Tibial nerve (tissue), 4 donors: ENCODE results near the gene YBX2. TPM values are rescaled to one million over a fixed set of nuclear protein-coding genes. Genes with fewer than 3 reads are reported as not detected.

Experiments
- DNase-seq, 2 donors: peaks; one replicate each; pipeline ENCODE4 v3.0.0-alpha.2; 2019; ENCODE audit warnings: low spot score in 2 of 2
- H3K27ac ChIP-seq, 4 donors: fragments of 200-600 bp; sonication (generic) in 3 of 4; one replicate each; pipeline ENCODE4 v1.5.1; 2017 to 2019; ENCODE audit warnings: mild to moderate bottlenecking in 1 of 4
- H3K27me3 ChIP-seq, 2 donors: fragments of 200-600 bp; sonication (generic) in 1 of 2; one replicate each; pipeline versions ENCODE4 v1.5.1 to v1.6.0; 2017 to 2019
- H3K36me3 ChIP-seq, 3 donors: fragments of 200-600 bp; sonication (generic); one replicate each; pipeline ENCODE4 v1.5.1; 2018 to 2019
- H3K4me1 ChIP-seq, 4 donors: fragments of 200-600 bp; sonication (generic) in 3 of 4; one replicate each; pipeline ENCODE4 v1.5.1; 2017 to 2019
- H3K4me3 ChIP-seq, 4 donors: fragments of 200-600 bp; sonication (generic) in 3 of 4; one replicate each; pipeline ENCODE4 v1.5.1; 2017 to 2019; ENCODE audit warnings: mild to moderate bottlenecking in 1 of 4, moderate library complexity in 1 of 4
- H3K9me3 ChIP-seq, 4 donors: fragments of 200-600 bp; sonication (generic) in 3 of 4; one replicate each; pipeline ENCODE4 v1.5.1; 2017 to 2019
- CTCF ChIP-seq, 5 experiments: fragments of 200-600 bp in 3 of 5; fragments of 450-650 bp in 2 of 5; sonication (generic) in 3 of 5; IDR thresholded peaks; one replicate each; pipeline ENCODE4 v1.5.1; 2016 to 2019; ENCODE audit warnings: antibody characterized with exemption in 5 of 5, mild to moderate bottlenecking in 3 of 5, moderate library complexity in 2 of 5
- EP300 ChIP-seq, 2 donors: sonication (generic); formaldehyde crosslinking; IDR thresholded peaks; one replicate each; pipeline ENCODE4 v1.6.1; 2017; ENCODE audit warnings: antibody characterized with exemption in 2 of 2, mild to moderate bottlenecking in 1 of 2
- POLR2A ChIP-seq, 2 donors: fragments of 450-650 bp; IDR thresholded peaks; one replicate each; pipeline ENCODE4 v1.6.1; 2017; ENCODE audit warnings: antibody characterized with exemption in 2 of 2, mild to moderate bottlenecking in 2 of 2, moderate library complexity in 2 of 2
- WGBS, 2 donors: methylation state at CpG; one replicate each; pipeline ENCODE4 v1.1.5; 2018; 5-methylcytosine and 5-hydroxymethylcytosine counted together
- total RNA-seq, 4 donors: library from RNA; depleted of rRNA; stranded (reverse); fragments of >200 nt; gene quantifications; one replicate each; pipeline ENCODE4 v1.1.0, GENCODE V29; 2016

Gene YBX2
- total RNA-seq, 4 donors from 2014 or later = under 0.01 to 2.1 (median 0.52) TPM

GRCh38 chr17:7313890-7314718 is 19.7 kb upstream of the YBX2 start:
- no peaks in the 10 kb centered on the region for H3K9me3 ChIP-seq
- peak overlapping the region in 3 of 4 donors; percentile 90 to 96 (median 96) for H3K27ac ChIP-seq
- H3K36me3 ChIP-seq = peaks cover 7 to 81% (median 36%) of the 10 kb centered on the region in 3 donors
- 43 to 50% methylated on average over 9 of the region's 9 CpGs for WGBS, 2 donors
- no peak for TF ChIP-seq CTCF (IDR thresholded peaks at IDR 0.05)
- TF ChIP-seq EP300 (IDR thresholded peaks at IDR 0.05) = no peak
- TF ChIP-seq POLR2A (IDR thresholded peaks at IDR 0.05) = no peak
- DNase-seq = no peak
- H3K27me3 ChIP-seq = no peaks in the 10 kb centered on the region
- peaks cover 0 to 63% (median 35%) of the 10 kb centered on the region in 4 donors for H3K4me1 ChIP-seq
- peak overlapping the region; percentile 83 to 95 (median 92) for H3K4me3 ChIP-seq

- Histone ChIP-seq H3K9me3 (no peaks in the 10 kb centered on the region), H3K27me3 (no peaks in the 10 kb centered on the region), H3K4me1 (peaks cover 0 to 70% (median 38%) of the 10 kb centered on the region in 4 donors), H3K4me3 (no peak overlapping the region), H3K36me3 (peaks cover 7 to 73% (median 29%) of the 10 kb centered on the region in 3 donors), H3K27ac (no peak overlapping the region)
- DNase-seq = no peak
- 88 to 94% methylated on average over 7 of the region's 7 CpGs for WGBS, 2 donors
- TF ChIP-seq POLR2A (IDR thresholded peaks at IDR 0.05) = no peak
- TF ChIP-seq CTCF (IDR thresholded peaks at IDR 0.05) = no peak
- no peak for TF ChIP-seq EP300 (IDR thresholded peaks at IDR 0.05)
Measured at GRCh38 chr17:7313088-7313889, 18.9 kb upstream of the YBX2 start.

GRCh38 chr17:7312432-7313087 is 18.1 kb upstream of the YBX2 start:
- Histone ChIP-seq H3K9me3 (no peaks in the 10 kb centered on the region), H3K27me3 (no peaks in the 10 kb centered on the region), H3K4me3 (no peak overlapping the region), H3K4me1 (peaks cover 0 to 70% (median 39%) of the 10 kb centered on the region in 4 donors), H3K27ac (no peak overlapping the region), H3K36me3 (peaks cover 7 to 65% (median 28%) of the 10 kb centered on the region in 3 donors)
- WGBS, 2 donors = 75% methylated on average over 7 of the region's 7 CpGs
- DNase-seq = no peak
- TF ChIP-seq POLR2A (IDR thresholded peaks at IDR 0.05) = no peak
- TF ChIP-seq CTCF (IDR thresholded peaks at IDR 0.05) = no peak
- TF ChIP-seq EP300 (IDR thresholded peaks at IDR 0.05) = no peak

- Histone ChIP-seq H3K36me3 (peaks cover 7 to 52% (median 28%) of the 10 kb centered on the region in 3 donors), H3K27ac (no peak overlapping the region), H3K4me1 (peaks cover 0 to 70% (median 40%) of the 10 kb centered on the region in 4 donors), H3K27me3 (no peaks in the 10 kb centered on the region), H3K9me3 (no peaks in the 10 kb centered on the region), H3K4me3 (no peak overlapping the region)
- DNase-seq = no peak
- 76 to 77% methylated on average over 7 of the region's 7 CpGs for WGBS, 2 donors
- no peak for TF ChIP-seq POLR2A (IDR thresholded peaks at IDR 0.05)
- no peak for TF ChIP-seq EP300 (IDR thresholded peaks at IDR 0.05)
- no peak for TF ChIP-seq CTCF (IDR thresholded peaks at IDR 0.05)
Measured at GRCh38 chr17:7311110-7311705, 16.8 kb upstream of the YBX2 start.
